NCI-H2227 (cell line): ENCODE measurements around the gene TM4SF18.

Experiments used
- DNase-seq: peaks from one replicate; lab custom pipeline; 2025; ENCODE audit not compliant: unreplicated experiment; lab: John Stamatoyannopoulos, UW

Gene TM4SF18

GRCh38 chr3:149331396-149331795 lies 2.0 kb downstream of the TM4SF18 start:
- DNase-seq, result no peak

GRCh38 chr3:149330609-149331331 lies 2.7 kb downstream of the TM4SF18 start:
- no peak for DNase-seq

GRCh38 chr3:149327156-149327555 lies 6.3 kb downstream of the TM4SF18 start:
- DNase-seq, result no peak

- no peak for DNase-seq
Measured at GRCh38 chr3:149325581-149325980, 7.9 kb downstream of the TM4SF18 start.

- no peak for DNase-seq
Measured at GRCh38 chr3:149324332-149324731, 9.1 kb downstream of the TM4SF18 start.

- DNase-seq, result no peak
Measured at GRCh38 chr3:149321640-149322039, 11.8 kb downstream of the TM4SF18 start.

- no peak for DNase-seq
Measured at GRCh38 chr3:149321136-149321535, 12.3 kb downstream of the TM4SF18 start.

- DNase-seq, result no peak
Measured at GRCh38 chr3:149319750-149320149, 13.7 kb downstream of the TM4SF18 start.

GRCh38 chr3:149317072-149317471 lies 16.4 kb downstream of the TM4SF18 start:
- no peak for DNase-seq

GRCh38 chr3:149316437-149316836 lies 17.0 kb downstream of the TM4SF18 start:
- DNase-seq, result no peak

GRCh38 chr3:149315694-149316093 lies 17.7 kb downstream of the TM4SF18 start:
- no peak for DNase-seq

- DNase-seq, result no peak
Measured at GRCh38 chr3:149314807-149315578, 18.4 kb downstream of the TM4SF18 start.

GRCh38 chr3:149313542-149313941 lies 19.9 kb downstream of the TM4SF18 start:
- no peak for DNase-seq

GRCh38 chr3:149310796-149311534 lies 22.5 kb downstream of the TM4SF18 start:
- no peak for DNase-seq

GRCh38 chr3:149307435-149307783 lies 26.0 kb downstream of the TM4SF18 start:
- DNase-seq, result no peak

GRCh38 chr3:149306751-149307434 lies 26.5 kb downstream of the TM4SF18 start:
- DNase-seq, result no peak

GRCh38 chr3:149305376-149305775 lies 28.1 kb downstream of the TM4SF18 start:
- DNase-seq, result no peak

GRCh38 chr3:149299938-149300801 lies 33.3 kb downstream of the TM4SF18 start:
- peak; percentile 14 for DNase-seq

- no peak for DNase-seq
Measured at GRCh38 chr3:149296972-149297371, 36.5 kb downstream of the TM4SF18 start.

- no peak for DNase-seq
Measured at GRCh38 chr3:149292666-149293065, 40.8 kb downstream of the TM4SF18 start.
